CD4-positive, alpha-beta T cell treated with Interleukin-4 for 4 hours (primary cell): ENCODE data around the gene MKI67.

Experiments used
- DNase-seq: peaks from one replicate; pipeline ENCODE4 v3.0.0-alpha.2; 2020

Gene MKI67

GRCh38 chr10:128049226-128050120 lies 76.8 kb downstream of the MKI67 start:
- peak; percentile 10 for DNase-seq

- no peak for DNase-seq
Measured at GRCh38 chr10:128048819-128049210, 77.4 kb downstream of the MKI67 start.

GRCh38 chr10:128047991-128048818 lies 78.0 kb downstream of the MKI67 start:
- DNase-seq: peak; percentile 71

GRCh38 chr10:128047351-128047750 lies 78.9 kb downstream of the MKI67 start:
- peak; percentile 88 for DNase-seq

GRCh38 chr10:128046953-128047290 lies 79.3 kb downstream of the MKI67 start:
- DNase-seq: no peak
